ENCODE measurements around the gene PSME4. TPM values are rescaled to one million over a fixed set of nuclear protein-coding genes. Genes with fewer than 3 reads are reported as not detected.

Gene PSME4
- total RNA-seq, 4 donors from 2014 or later: 28.5 to 44.8 (median 32.4) TPM

DNA sequence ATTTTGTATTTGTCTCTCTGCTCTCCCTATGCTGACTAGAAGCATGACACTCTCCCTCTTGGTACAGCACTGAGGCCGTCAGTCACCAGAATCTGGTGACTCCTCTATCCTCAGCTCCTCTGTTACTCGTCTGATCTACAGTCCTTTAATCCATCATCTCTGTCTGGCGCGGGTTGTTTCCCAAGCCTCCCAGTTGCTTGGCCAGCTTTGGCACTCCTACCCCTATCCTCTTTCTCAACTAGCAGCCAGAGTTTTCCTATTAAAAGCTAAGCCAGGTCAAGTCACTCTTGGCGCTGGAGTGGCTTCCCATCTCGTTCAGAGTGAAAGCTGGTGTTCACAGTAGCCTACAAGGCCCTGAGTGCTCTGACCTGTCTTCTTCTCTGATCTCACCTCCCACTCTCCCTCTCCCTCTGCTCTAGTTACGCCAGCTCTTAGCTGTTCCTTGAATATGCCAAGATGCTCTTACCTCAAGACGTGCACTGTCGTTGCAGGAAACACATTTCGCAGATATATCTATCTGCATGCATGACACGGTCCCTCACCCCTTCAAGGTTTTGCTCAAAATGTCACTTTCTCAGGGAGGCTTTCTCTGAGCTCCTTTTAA lies 41.8 kb upstream of the PSME4 start:
- no peaks in the 10 kb centered on the region for H3K27me3 ChIP-seq
- H3K27ac ChIP-seq: peak overlapping the region in 1 of 4 donors; percentile 8
- H3K4me1 ChIP-seq: peaks cover 0 to 10% (median 9%) of the 10 kb centered on the region in 4 donors
- in situ Hi-C loops (cut with MboI; ENCODE audit: low pct_ligation_motif_present in 1 of 4, low pct_unique_long_range_greater_than_20kb in 1 of 4, low sequenced_read_pairs in 3 of 4): no loop called here
- 90 to 92% methylated on average over 11 of the region's 11 CpGs for WGBS, 2 donors (ENCODE audit: low coverage in 1 of 2)
- intact Hi-C loops (cut with DNase I; ENCODE audit: low total_unique reads): no loop called here
- no peak for DNase-seq
- no peaks in the 10 kb centered on the region for H3K9me3 ChIP-seq
- H3K36me3 ChIP-seq: no peaks in the 10 kb centered on the region
- no peak for TF ChIP-seq EP300 (IDR thresholded peaks at IDR 0.05; ENCODE audit: low read depth)
- no peak for TF ChIP-seq POLR2AphosphoS5 (IDR thresholded peaks at IDR 0.05)
- TF ChIP-seq, protein P1, sequence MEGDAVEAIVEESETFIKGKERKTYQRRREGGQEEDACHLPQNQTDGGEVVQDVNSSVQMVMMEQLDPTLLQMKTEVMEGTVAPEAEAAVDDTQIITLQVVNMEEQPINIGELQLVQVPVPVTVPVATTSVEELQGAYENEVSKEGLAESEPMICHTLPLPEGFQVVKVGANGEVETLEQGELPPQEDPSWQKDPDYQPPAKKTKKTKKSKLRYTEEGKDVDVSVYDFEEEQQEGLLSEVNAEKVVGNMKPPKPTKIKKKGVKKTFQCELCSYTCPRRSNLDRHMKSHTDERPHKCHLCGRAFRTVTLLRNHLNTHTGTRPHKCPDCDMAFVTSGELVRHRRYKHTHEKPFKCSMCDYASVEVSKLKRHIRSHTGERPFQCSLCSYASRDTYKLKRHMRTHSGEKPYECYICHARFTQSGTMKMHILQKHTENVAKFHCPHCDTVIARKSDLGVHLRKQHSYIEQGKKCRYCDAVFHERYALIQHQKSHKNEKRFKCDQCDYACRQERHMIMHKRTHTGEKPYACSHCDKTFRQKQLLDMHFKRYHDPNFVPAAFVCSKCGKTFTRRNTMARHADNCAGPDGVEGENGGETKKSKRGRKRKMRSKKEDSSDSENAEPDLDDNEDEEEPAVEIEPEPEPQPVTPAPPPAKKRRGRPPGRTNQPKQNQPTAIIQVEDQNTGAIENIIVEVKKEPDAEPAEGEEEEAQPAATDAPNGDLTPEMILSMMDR (IDR thresholded peaks at IDR 0.05): no peak
- TF ChIP-seq POLR2A (IDR thresholded peaks at IDR 0.05): no peak
- no peak overlapping the region for H3K4me3 ChIP-seq

DNA sequence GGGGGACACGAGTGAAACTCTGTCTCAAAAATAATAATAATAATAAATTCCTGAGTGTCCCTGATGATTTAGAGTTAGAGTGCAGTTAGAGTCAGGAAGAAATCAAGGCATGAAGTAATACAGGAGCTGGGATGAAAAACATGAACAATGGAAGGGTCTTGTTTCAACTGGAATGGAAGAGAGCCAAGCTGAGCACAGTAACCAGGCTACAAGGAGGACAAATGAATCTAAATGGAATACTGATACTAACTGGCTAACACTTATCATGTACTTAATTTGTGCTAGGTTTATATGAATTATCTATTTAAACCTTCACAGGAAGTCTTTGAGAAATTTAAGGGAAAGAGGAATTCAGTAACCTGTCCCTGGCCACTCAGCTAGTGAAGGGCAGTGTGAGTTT lies 38.8 kb upstream of the PSME4 start:
- no peak overlapping the region for H3K4me3 ChIP-seq
- 75% methylated on average over 1 of the region's 1 CpG; no CpG with 5 or more reads in 1 of the 2 donors for WGBS, 2 donors (ENCODE audit: low coverage in 1 of 2)
- DNase-seq: no peak
- no peaks in the 10 kb centered on the region for H3K36me3 ChIP-seq
- TF ChIP-seq POLR2AphosphoS5 (IDR thresholded peaks at IDR 0.05) (no peak), POLR2A (IDR thresholded peaks at IDR 0.05) (no peak), EP300 (IDR thresholded peaks at IDR 0.05; ENCODE audit: low read depth) (no peak)
- TF ChIP-seq, protein P1 (IDR thresholded peaks at IDR 0.05): no peak
- H3K27me3 ChIP-seq: no peaks in the 10 kb centered on the region
- intact Hi-C loops (cut with DNase I; ENCODE audit: low total_unique reads) (no loop called here), in situ Hi-C loops (cut with MboI; ENCODE audit: low pct_ligation_motif_present in 1 of 4, low pct_unique_long_range_greater_than_20kb in 1 of 4, low sequenced_read_pairs in 3 of 4) (no loop called here)
- no peak overlapping the region for H3K27ac ChIP-seq
- peaks cover 0 to 3% (median 0%) of the 10 kb centered on the region in 4 donors for H3K4me1 ChIP-seq
- no peaks in the 10 kb centered on the region for H3K9me3 ChIP-seq

DNA sequence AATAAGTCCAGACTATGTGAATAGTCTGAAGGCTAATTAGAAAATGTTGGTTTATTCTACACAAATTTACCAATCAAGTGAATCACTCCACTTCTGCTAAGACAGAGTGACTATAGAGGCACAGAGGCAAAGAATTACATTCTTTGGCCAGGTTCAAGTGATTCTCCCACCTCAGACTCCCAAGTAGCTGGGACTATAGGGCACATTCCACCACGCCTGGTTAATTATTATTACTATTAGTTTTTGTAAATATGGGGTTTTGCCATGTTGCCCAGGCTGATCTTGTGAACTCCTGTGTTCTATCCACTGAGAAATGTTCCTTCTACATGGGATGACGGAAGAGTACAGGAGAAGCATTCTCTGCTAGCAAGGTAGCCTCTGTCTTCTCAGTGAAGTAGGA lies 37.6 kb upstream of the PSME4 start:
- Histone ChIP-seq H3K36me3 (no peaks in the 10 kb centered on the region), H3K4me1 (no peaks in the 10 kb centered on the region), H3K4me3 (no peak overlapping the region), H3K9me3 (no peaks in the 10 kb centered on the region), H3K27me3 (no peaks in the 10 kb centered on the region), H3K27ac (no peak overlapping the region)
- WGBS, 2 donors (ENCODE audit: low coverage in 1 of 2): 96 to 100% methylated on average over 2 of the region's 2 CpGs
- TF ChIP-seq POLR2AphosphoS5 (IDR thresholded peaks at IDR 0.05) (no peak), POLR2A (IDR thresholded peaks at IDR 0.05) (no peak), EP300 (IDR thresholded peaks at IDR 0.05; ENCODE audit: low read depth) (no peak)
- TF ChIP-seq, protein P1 (IDR thresholded peaks at IDR 0.05): no peak
- intact Hi-C loops (cut with DNase I; ENCODE audit: low total_unique reads) (no loop called here), in situ Hi-C loops (cut with MboI; ENCODE audit: low pct_ligation_motif_present in 1 of 4, low pct_unique_long_range_greater_than_20kb in 1 of 4, low sequenced_read_pairs in 3 of 4) (no loop called here)
- no peak for DNase-seq

DNA sequence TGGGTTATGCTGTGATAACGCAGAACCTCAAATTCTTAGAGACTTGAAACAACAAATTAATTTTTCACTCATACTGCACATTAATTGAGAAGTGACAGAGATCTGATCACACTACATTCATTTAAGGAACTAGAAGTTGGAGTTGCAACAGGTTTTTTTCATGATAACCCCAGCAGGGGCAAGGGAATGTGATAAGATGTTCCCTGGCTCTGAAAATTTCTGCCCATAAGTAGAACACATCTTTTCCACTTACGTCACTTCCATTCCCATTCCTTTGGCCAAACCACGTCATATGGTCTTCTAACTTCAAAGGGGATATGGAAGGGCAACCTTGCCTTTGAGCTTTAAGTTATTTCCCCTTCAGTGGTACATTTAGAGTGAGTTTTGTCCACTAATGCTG lies 29.7 kb upstream of the PSME4 start:
- Histone ChIP-seq H3K27ac (no peak overlapping the region), H3K27me3 (no peaks in the 10 kb centered on the region), H3K36me3 (no peaks in the 10 kb centered on the region), H3K4me3 (no peak overlapping the region), H3K4me1 (no peaks in the 10 kb centered on the region), H3K9me3 (no peaks in the 10 kb centered on the region)
- no peak for DNase-seq
- intact Hi-C loops (cut with DNase I; ENCODE audit: low total_unique reads) (no loop called here), in situ Hi-C loops (cut with MboI; ENCODE audit: low pct_ligation_motif_present in 1 of 4, low pct_unique_long_range_greater_than_20kb in 1 of 4, low sequenced_read_pairs in 3 of 4) (no loop called here)
- WGBS, 2 donors (ENCODE audit: low coverage in 1 of 2): 93 to 100% methylated on average over 1 to 3 of the region's 3 CpGs
- TF ChIP-seq, protein P1 (IDR thresholded peaks at IDR 0.05): no peak
- TF ChIP-seq EP300 (IDR thresholded peaks at IDR 0.05; ENCODE audit: low read depth): no peak
- TF ChIP-seq POLR2AphosphoS5 (IDR thresholded peaks at IDR 0.05): no peak
- no peak for TF ChIP-seq POLR2A (IDR thresholded peaks at IDR 0.05)
